ENCODE data around the gene TRMT5.

Gene TRMT5

GRCh38 chr14:60958146-60958545 lies 22.7 kb downstream of the TRMT5 start:
- DNase-seq = no peak

GRCh38 chr14:60956632-60957031 lies 24.2 kb downstream of the TRMT5 start:
- no peak for DNase-seq

DNA sequence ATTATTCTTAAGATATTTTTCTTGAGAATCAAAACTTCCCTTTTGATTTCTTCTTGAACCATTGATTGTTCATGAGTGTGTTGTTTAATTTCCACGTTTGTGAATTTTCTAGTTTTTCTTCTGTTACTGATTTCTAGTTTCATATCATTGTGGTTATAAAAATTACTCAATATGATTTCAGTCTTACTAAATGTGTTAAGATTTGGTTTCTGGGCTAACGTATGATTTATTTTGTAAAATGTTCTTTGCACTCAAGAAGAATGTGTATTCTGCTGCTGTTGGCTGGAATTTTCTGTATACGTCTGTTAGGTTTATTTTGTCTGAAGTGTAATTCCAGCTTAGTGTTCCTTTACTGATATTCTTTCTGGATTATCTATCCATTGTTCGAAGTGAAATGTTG lies 24.7 kb downstream of the TRMT5 start:
- DNase-seq = no peak

GRCh38 chr14:60951776-60952435 lies 29.0 kb downstream of the TRMT5 start:
- no peak for DNase-seq

GRCh38 chr14:60946773-60947172 lies 34.1 kb downstream of the TRMT5 start:
- no peak for DNase-seq

- DNase-seq = no peak
Observed at GRCh38 chr14:60945984-60946383, 34.9 kb downstream of the TRMT5 start.

- DNase-seq = no peak
Observed at GRCh38 chr14:60944204-60944603, 36.7 kb downstream of the TRMT5 start.

DNA sequence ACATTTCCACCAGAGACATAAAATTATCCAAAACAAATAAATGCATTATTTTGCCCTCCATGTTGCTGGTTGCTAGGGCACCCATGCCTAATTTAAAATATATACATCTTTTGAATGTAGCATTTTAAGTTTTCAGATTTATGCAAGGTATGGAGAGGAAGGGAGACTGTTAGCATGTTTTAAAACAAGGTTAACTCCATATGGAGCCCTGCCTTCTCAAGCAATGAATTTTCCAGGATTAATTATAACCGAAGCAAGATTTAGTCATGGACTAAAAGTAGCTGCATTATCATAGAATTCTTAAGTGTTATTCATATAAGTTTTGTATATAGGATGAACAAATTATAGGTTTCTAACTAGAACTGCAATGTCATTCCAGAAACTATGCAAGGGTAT lies 37.2 kb downstream of the TRMT5 start:
- no peak for DNase-seq

GRCh38 chr14:60935319-60935718 lies 45.6 kb downstream of the TRMT5 start:
- no peak for DNase-seq

- DNase-seq = no peak
Observed at GRCh38 chr14:60933920-60934655, 46.8 kb downstream of the TRMT5 start.

DNA sequence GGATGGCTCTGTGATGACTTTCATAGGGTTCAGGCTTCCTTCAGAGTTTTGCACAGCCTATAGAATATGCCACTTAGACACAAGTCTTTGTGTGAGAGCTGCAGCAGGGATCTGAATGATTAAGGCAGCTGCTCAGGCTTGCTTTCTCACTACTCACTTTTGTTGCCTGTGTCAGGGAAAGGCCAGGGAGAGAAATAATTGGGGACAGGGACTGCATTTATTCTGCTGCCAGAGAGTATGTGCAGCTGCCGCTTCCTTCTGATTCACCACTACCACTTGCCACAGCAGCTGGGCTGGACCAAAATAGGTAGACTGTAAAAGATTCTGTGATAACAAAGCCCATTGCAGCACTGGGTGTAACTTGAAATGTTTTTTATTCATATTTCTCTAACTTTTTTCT lies 49.7 kb downstream of the TRMT5 start:
- peak; percentile 39 for DNase-seq

DNA sequence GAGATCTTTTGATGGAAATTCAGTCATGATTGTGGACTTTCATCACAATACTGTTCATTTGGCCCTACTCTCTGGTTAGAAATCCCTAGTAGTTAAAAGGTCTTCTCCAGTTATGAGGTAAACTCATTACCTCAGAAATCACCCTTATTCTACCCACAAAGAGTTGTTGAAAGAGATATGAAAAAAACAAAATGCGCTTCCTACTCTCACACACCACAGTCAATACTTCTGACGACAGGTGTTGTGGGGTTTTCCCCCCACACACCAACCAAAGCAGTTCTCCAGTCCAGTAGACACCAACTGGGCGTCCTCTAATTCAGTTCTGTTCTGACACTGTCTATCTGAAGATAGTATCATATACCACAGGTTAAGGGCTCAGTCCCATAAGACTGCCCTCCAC lies 54.9 kb downstream of the TRMT5 start:
- no peak for DNase-seq

GRCh38 chr14:60925286-60925685 lies 55.6 kb downstream of the TRMT5 start:
- DNase-seq = no peak

DNA sequence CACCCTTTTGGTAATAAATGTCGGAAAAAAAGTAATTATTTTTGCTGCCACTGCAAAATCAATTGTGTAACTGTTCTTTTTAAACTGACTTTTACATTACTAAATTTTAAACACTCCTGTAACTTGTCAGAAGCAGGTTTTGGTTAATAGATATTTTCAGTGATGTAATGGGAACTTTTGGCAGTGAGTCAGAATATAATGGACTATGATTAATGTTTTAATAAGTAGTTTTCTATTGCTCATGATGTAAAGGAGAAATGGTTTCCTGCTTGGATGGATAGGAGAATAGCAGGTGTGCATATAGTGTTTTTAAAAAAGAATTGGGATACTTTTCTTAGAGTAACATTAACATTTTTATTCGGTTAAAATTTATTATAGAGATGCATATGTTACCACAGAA lies 58.8 kb downstream of the TRMT5 start:
- peak; percentile 0 for DNase-seq
